ENCODE measurements around the gene ELOVL2.
A peak's percentile ranks its signal among the peaks of the same experiment; 100 is the strongest.
"Not testable (repeated sequence)": the region's sequence is repeated elsewhere in the genome, so short reads cannot be mapped to it uniquely, and the experiment has no call there.

The ELOVL2 gene, protein sequence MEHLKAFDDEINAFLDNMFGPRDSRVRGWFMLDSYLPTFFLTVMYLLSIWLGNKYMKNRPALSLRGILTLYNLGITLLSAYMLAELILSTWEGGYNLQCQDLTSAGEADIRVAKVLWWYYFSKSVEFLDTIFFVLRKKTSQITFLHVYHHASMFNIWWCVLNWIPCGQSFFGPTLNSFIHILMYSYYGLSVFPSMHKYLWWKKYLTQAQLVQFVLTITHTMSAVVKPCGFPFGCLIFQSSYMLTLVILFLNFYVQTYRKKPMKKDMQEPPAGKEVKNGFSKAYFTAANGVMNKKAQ

DNA sequence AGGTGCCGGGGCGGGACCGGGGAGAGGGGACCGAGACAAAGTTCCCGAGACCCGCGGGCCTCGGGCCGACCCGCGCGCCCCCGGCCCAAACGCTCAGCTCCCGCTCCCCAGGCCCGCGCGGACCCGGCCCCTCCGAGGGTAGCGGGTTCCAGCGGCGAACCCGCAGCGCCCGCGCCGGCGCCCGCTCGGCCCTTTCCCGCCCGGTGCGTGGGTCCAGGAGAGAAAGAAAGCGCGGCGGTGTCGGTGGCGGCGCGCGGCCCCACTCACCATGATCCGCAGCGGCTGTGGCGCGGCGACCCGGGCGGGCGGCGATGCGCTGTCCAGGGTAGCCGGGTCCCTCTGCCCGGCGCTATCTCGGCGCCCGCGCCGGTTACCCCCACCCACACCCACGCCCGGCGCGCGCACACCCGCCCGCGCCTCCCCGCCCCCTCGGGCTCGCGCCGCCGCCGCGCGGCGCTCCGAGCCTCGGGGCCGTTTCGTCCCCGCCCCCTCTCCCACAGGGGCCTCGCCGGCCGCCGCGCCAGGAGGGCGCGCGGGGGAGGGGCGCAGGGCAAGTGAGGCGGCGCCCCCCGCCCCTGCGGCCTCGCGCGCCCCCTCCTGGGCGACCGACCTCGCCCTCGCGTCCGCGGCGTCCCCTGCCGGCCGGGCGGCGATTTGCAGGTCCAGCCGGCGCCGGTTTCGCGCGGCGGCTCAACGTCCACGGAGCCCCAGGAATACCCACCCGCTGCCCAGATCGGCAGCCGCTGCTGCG lies at the start of gene ELOVL2:
Gene ELOVL2, minus strand, starts transcription at position 345 of the 751 bp plus-strand sequence. Its CDS starts 75 bp downstream, at position 270.
- peak; percentile 23 for DNase-seq

DNA sequence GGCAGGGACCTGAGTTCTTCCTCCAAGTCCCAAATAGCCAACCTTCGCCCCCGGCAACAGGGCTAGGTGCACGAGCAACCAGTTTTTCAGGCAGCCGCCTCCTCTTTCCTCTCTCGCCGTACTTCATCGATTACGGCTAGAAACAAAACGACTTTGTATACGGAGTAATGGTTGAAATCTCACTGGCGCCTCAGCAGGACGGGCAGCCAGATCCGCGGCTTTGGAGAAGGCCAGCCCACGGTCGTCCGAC lies 49.2 kb upstream of the ELOVL2 start:
- DNase-seq, result no peak

DNA sequence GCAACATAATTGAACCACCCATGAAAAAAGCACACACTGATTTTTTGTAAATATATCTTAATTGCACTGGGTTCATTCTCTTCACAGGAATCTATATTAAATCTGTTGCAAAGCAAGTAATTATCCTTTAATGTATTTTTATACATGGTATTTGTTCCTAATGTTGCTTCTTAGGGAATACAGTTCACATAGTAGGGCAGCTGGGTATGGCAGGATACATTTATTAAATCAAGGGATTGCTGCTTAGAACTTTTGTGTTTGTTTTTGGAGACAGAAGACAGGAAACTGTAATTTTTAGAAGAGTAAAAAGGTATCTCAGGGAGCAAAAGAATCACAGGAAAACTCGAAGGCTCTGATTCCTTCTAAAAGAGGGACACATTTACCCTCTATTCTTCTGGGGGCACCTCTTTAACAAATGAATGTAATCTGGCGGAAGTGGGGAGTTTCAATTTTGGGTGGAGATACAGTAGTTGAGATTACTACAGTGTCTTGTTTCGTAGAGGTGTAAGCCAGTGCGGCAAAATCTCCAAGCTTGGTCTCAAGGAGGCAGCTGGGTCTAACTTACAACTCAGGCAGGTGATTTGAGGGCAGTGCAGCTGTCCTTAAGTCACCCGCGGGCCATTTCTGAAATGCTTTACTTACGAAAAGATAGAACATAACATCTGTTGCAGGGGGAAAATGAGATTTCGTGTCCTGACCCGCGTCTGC lies 48.7 kb upstream of the ELOVL2 start:
- no peak for DNase-seq

DNA sequence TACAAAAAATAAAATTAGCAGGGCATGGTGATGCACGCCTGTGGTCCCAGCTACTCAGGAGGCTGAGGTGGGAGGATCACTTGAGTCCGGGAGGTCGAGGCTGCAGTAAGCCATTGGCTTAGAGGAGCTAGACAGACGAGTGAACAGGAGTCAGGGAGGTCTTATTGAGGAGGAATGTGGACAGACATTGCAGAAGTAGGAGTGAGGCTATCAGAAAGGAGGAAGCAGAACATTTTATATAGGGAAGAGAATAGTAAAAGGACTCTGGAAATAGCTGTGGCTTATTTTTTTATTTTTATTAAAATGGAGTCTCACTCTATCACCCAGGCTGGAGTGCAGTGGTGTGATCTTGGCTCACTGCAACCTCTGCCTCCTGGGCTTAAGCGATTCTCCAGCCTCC lies 47.0 kb upstream of the ELOVL2 start:
- not testable (repeated sequence) for DNase-seq

DNA sequence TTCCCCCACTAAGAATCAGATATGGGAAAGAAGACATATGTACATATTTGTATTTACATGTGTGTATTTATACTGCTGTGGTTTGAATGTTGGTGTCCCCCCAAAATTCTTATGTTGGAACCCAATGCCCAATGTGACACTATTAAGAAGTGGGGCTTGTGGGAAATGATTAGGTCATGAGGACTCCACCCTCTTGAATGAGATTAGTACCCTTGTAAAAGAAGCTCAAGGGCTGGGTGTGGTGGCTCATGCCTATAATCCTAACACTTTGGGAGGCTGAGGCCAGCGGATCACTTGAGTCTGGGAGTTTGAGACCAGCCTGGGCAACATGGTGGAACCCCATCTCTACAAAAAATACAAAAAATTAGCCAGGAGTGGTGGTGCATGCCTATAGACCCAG lies 45.6 kb upstream of the ELOVL2 start:
- DNase-seq, result no peak

DNA sequence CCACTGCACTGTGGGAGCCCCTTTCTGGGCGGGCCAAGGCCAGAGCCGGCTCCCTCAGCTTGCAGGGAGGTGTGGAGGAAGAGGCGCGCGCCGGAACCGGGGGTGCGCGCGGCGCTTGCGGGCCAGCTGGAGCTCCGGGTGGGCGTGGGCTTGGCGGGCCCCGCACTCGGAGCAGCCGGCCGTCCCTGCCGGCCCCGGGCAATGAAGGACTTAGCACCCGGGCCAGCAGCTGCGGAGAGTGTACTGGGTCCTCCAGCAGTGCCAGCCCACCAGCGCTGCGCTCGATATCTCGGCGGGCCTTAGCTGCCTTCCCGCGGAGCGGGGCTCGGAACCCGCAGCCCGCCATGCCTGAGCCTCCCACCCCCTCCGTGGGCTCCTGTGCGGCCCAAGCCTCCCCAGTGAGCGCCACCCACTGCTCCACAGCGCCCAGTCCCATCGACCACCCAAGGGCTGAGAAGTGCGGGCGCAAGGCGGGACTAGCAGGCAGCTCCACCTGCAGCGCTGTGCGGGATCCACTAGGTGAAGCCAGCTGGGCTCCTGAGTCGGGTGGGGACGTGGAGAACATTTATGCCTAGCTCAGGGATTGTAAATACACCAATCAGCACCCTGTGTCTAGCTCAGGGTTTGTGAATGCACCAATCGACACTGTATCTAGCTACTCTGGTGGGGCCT lies 43.2 kb upstream of the ELOVL2 start:
- not testable (repeated sequence) for DNase-seq

DNA sequence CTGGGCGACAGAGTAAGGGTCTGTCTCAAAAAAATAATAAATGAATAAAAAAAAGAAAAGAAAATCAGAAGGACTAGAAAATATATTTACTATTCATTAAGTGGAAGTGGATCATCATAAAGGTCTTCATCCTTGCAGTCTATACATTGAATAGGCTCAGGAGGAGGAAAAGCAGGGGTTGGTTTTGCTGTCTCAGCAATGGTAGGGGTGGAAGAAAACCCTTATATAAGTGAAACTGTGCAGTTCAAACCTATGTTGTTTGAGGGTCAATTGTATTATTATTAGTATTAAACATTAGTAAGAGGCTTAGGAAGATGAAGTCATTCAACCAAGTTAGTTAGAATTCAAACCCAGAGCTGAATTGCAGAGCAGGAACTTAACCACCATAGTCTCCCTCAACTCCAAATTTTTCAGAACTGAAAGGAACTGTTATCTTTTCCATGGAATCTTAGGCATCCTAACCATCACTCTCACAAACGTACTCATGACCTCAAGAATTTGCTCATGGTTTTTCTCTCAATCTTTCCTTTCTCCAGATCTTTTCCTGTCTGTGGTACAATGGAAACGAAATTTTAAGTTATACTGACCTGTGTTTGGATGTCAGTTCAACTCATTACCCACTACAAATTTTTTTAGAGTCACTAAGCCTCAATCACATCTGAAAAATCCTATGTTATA lies 41.8 kb upstream of the ELOVL2 start:
- DNase-seq, result no peak

DNA sequence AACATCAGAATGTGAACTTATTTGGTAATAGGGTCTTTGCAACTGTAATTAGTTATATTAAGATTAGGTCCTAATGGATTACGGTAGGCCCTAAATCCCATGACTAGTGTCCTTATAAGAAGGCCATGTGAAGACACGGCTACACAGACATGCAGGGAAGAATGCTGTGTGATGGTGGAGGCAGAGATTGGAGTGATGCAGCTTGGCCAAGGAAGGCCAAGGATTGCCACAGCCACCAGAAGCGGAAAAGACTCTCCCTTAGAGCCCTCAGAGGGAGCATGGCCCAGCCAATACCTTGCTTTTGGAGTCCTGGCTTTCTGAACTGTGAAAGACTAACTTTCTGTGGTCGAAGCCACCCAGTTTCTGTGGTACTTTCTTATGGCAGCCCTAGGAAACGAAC lies 39.9 kb upstream of the ELOVL2 start:
- DNase-seq, result no peak

DNA sequence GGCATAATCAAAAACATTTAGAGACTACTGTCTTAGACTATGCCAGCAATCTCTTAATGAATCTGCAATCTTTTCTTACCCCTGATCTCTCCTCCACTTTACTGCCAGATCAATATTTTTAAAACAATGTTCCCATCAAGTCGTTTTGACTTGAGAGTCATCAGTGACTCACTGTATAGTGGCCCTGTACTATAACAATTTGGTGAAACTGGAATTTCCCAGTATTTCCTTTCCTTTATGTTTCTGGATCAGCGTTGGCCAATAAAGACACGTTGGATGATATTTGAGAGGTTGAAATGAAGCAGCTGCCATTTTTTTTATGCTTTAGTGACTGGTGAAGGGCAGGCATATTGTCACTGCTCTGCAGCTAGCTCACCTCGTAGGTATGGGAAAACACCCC lies 39.4 kb upstream of the ELOVL2 start:
- peak; percentile 74 for DNase-seq

DNA sequence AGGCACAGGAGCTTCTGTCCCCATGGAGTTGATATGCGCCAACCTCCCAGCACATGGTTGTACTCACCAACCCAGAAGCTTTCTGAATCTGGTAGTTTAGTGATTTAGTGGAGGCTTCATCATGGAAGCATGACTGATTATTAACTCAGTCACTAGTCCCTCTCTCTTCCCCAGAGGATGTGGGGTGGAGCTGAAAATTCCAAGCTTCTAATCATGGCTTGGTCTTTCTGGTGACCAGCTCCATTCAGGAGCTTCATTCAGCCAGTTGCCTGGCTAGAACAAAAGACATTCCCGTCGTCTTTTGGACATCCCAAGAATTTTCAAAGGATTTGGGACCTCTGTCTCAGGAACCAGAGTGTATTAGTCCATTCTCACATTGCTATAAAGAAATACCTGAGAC lies 36.2 kb upstream of the ELOVL2 start:
- no peak for DNase-seq

DNA sequence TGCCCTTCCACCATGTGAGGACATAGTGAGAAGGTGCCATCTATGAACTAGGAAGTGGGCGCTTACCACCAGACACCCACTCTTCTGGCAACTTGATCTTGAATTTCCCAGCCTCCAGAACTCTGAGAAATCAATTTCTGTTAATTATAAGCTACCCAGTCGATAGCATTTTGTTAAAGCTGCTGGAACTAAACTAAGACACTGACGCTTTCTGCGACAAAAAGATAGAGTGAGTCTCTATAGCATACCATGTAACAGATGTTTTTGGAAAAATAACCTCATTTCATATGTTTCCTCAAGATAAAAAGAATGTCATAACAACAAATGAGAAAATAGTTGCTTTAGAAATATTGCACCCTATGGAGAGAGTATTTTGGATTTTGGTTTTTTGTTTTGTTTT lies 34.2 kb upstream of the ELOVL2 start:
- no peak for DNase-seq

DNA sequence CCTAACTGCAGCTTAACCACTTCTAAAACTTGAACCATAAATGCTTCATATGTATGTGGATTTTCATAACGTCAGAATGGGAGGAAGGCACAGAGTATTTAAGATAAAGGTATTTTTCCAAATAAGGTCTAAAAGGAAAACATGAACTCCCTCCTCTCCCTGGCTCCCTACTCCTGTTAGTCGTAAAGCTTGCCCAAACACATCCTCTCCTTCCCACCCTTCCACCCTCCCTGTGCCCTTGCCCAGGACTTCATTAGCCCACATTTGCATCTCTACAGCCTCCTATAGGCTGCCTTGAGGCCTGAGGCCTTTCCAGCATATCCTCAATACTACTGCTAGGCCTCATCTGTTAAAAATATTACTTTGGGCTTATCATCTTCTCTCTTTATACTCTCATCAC lies 32.4 kb upstream of the ELOVL2 start:
- no peak for DNase-seq

DNA sequence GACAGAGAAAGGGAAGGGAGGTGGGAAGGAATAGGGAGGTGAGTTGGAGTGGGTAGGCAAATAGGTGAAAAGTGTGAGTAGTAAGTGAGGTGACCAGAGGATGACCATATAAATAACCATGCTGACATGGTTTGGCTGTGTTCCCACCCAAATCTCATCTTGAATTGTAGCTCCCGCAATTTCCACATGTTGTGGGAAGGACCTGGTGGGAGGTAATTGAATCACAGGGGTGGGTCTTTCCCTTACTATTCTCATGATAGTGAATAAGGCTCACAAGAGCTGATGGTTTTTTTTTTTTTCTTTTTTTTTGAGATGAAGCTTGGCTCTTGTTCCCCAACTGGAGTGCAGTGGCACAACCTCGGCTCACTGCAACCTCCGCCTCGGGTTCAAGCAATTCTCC lies 28.0 kb upstream of the ELOVL2 start:
- DNase-seq, result no peak

DNA sequence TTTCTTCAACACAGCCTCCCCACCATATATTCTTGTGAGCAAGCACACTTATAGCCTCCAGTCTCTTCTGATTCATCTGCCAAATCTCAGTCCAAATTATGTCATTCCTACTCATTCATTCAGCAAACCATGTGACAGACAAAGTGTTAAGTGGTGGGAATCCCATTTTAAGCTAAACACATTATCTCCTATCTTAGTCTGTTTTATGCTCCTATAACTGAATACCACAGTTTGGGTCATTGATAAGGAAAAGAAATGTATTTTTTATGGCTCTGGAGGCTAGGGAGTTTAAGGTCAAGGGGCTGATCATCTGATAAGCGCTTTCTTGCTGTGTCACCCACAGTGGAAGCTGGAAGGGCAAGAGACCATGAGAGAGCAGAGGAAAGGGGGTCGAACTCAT lies 25.7 kb upstream of the ELOVL2 start:
- peak; percentile 2 for DNase-seq

DNA sequence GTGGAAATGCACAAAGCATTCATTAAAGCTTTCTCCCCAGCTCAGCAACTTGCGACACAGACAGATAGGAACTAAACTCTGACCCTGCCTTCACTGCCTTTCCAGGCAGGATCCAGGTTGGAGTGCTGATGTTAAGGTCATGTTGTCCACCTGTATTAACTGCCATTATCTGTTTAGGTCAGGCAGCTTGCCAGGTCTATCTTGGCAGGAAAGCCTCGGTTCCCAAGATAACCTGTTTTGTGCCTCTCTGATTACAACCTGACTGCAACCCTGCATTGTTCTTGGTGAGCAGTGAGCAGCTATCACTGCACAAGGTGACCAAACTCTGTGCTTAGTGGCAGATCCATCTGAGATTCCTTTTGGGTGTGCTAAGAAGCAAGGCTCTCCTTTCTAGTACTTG lies 23.2 kb upstream of the ELOVL2 start:
- DNase-seq, result no peak

DNA sequence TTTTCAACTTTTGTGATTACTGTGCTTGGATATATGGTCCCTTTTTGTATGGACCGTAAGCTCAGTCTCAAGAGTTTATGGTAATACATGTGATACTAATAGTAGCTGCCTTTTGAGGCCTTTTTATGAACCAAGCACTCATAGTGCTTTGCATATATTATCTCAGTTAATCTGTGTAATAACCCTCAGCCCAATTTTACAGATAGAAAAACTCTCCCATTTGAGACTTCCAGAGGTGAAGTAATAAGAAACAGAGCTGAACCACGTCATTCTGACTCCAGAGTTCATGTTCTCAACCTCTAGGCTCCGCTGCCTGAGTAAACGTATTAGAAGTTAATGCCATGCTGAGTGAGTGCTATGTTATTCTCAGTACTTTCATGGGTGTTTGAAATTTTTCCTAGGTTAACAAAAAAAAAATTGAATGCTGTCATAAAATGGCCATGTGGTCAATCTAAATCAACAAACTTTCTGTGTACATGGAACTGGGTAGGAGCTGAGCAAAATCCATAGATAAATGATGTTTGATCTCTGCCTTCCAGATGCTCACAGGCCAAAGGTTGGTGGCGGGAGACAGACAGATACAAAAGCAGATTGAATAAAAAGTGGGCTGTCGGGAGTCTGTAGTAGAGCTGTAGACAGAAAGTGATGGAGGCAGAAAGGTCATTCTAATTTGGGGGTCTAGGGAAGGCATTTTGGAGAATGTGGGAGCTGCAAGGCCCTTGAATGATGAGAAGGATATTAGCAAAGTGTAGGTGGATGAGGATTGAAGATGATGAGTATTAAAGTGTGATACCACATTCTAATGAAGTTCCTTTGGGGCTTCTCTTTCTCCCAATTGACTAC lies 22.6 kb upstream of the ELOVL2 start:
- no peak for DNase-seq

DNA sequence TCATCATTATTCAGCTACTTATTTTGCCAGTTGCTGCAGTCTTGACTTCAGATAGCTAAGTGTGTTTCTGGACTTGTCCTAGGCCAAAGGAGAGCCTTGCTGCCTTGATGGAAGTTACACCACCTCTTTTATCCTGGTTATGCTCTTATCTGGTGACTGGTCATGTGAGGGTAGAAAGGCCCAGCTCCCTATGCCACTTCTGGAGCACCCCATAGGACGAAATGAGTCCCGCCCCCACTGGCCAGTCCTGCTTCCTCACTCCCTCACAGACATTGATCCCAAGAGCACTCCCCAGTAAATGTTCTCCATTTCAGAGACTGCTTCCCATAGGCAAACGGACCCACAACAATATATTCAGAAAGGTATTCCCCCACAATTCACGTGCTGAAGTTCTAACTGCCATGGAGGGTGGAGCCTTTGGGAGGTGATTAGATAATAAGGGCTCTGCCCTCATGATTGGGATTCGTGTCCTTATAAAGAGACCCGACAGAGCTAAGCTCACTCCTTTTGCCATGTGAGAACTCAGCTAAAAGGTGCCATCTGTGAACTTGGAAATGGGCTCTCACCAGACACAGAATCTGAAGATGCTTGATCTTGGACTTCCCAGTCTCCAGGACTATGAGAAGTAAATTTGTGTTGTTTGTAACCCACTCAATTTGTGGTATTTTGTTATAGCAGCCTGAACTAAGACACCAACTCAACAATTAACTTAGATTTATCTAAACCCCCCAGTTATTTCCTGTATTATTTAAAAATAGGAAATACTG lies 21.5 kb upstream of the ELOVL2 start:
- no peak for DNase-seq

DNA sequence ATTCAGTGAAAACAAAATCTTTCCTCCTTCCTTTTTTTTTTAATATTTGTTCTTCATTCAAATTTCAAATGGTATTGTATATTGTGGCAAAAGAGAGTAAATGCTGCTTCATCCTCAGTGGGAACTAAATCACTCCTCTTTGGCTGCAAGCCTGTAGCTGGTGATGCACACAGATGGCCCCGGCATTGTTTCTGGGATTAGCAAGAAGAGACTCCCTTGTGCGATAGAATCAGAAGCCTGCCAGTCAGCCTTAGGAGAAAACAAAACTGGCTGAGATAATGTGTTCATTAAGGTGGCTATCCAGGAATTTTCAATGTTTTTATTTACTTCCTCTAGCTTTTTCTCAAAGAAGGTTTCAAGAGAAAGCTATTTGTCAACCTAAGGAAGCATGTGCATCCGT lies 20.7 kb upstream of the ELOVL2 start:
- DNase-seq, result no peak

DNA sequence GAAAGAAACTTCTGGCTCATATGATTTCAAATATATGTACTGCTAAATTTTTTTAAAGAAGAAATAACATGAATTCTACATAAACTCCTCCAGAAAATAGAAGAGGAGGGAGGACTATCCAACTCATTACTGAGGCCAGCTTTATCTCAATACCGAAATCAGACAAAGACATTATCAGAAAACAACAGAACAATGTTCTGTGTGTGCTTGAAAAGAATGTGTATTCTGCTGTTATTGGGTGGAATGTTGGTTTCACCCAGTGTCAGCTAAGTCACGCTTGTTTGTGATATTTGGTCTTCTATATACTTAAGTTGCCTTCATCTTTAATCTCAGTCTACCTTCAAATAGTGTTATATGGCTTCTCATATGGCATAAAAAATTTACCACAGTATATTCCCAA lies 18.6 kb upstream of the ELOVL2 start:
- DNase-seq, result no peak

DNA sequence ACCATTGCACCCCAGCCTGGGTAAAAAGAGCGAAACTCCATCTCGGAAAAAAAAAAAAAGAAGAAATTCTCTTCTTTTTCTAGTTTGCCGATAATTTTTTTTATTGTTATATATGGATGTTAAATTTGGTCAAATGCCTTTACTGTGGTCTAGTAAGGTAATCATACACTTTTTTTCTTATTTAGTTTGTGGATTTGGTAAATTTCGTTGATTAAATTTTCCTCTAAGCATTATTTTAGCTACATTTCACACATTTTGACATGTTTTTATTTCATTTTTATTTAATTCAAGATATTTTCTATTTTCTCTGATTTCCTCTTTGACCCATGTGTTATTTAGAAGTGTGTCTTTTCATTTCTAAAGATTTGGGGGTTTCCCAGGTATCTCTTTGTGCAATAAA lies 18.0 kb upstream of the ELOVL2 start:
- no peak for DNase-seq

DNA sequence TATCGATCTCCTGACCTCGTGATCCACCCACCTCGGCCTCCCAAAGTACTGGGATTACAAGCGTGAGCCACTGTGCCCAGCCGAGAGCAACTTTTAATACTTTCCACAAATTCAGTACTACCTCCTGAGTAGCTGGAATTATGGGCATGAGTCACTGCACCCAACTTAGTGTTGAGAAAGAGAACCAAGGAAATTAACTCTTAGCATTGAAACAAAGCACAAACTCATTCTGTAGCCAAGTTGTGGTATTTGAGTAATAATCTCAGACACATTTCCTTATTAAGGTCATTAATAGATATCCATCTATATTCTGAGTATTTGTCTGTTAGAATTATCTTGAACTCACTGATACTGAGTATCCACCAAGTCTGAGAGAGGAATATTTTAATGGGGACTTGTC lies 14.3 kb upstream of the ELOVL2 start:
- DNase-seq, result peak; percentile 56
